Pancreas (tissue), 10 donors: ENCODE measurements around the gene AGTRAP. TPM values are rescaled to one million over a fixed set of nuclear protein-coding genes. Genes with fewer than 3 reads are reported as not detected.

Experiments used
- ATAC-seq, 4 donors: fragments of 200-7000 bp; cut with Tn5 transposase; one replicate each; pipeline versions ENCODE4 v1.8.0 to v1.9.1; 2020; ENCODE audit warnings: mild to moderate bottlenecking in 4 of 4, moderate library complexity in 4 of 4
- DNase-seq, 6 donors: peaks; one replicate each; pipeline ENCODE4 v3.0.0-alpha.2; 2020
- FAIRE-seq: peaks from 2 replicates; lab custom pipeline; 2012; peaks lifted over from hg19 to GRCh38; lab: Jason Lieb, UNC
- H3K27ac ChIP-seq, 4 donors: fragments of 200-600 bp; sonication (generic); 1 replicate in 3 of 4; 2 replicates in 1 of 4; pipeline versions ENCODE4 v1.5.0 to v1.8.0; 2020
- H3K27me3 ChIP-seq, 4 donors: fragments of 200-600 bp; one replicate each; pipeline ENCODE4 v1.8.0; 2021
- H3K36me3 ChIP-seq, 3 donors: fragments of 200-600 bp; sonication (generic) in 1 of 3; one replicate each; pipeline versions ENCODE4 v1.5.0 to v1.8.0; 2020 to 2021
- H3K4me1 ChIP-seq, 3 donors: fragments of 200-600 bp; one replicate each; pipeline ENCODE4 v1.8.0; 2021
- H3K4me3 ChIP-seq, 4 donors: fragments of 200-600 bp; sonication (generic) in 2 of 4; one replicate each; pipeline versions ENCODE4 v1.5.0 to v1.8.0; 2020 to 2021
- H3K9me3 ChIP-seq, 4 donors: fragments of 200-600 bp; one replicate each; pipeline ENCODE4 v1.8.0; 2021
- CTCF ChIP-seq, 4 donors: fragments of 200-600 bp; sonication (generic) in 3 of 4; IDR thresholded peaks; one replicate each; pipeline versions ENCODE4 v1.5.0 to v1.8.0; 2021; ENCODE audit warnings: antibody characterized with exemption in 4 of 4
- WGBS, 2 donors: extraction: QIAGEN DNeasy Blood & Tissue Kit; methylation state at CpG; one replicate each; pipeline ENCODE4 v1.1.7; 2013; 5-methylcytosine and 5-hydroxymethylcytosine counted together
- intact Hi-C, 3 donors: fragments of 100-400 bp; cut with DNase I; formaldehyde crosslinking; loops; one replicate each; pipeline versions ENCODE4 v1.11.1 to v1.14.2; 2022
- polyA plus RNA-seq, 2 donors: library from polyadenylated mRNA; stranded (reverse); fragments of 200-250 nt; gene quantifications; one replicate each; pipeline ENCODE4 v1.2.3, GENCODE V29; 2013
- total RNA-seq, 6 donors: library from RNA; stranded (reverse); fragmentation: NEBNext Ultra II Directional in 4 of 6; extraction: Animal tissue kit (Norgen Biotek cat#: 25700) in 4 of 6; gene quantifications; one replicate each; pipeline versions ENCODE4 v1.2.1 to v1.2.4, GENCODE V29; 2021 to 2023
- donor health status: healthy with polysubstance abuse.
- donor health status: DM: no; HTN: no; CAD: no; lungs with moderate emphysema.
- donor health status: DM: no; HTN: no; CAD: no.
- donor health status: control.
- donor health status: control.
- donor health status: Bipolar disorder and iron deficiency.
- donor health status: DM: yes; HTN: yes; CAD: no.
- donor health status: DM: no; HTN: no; CAD: no.
- donor health status: DM: no; HTN: no; CAD: no.
- donor health status: DM: yes; HTN: yes; CAD: no.

AGTRAP gene
- total and polyA plus RNA-seq, 8 donors = 16.8 to 38.5 (median 24.0) TPM

GRCh38 chr1:11701981-11702803 lies 33.7 kb upstream of the AGTRAP start:
- H3K27ac ChIP-seq = no peak overlapping the region
- 70 to 80% methylated on average over 15 of the region's 15 CpGs for WGBS, 2 donors
- H3K27me3 ChIP-seq = peaks cover 0 to 10% (median 0%) of the 10 kb centered on the region in 4 donors
- TF ChIP-seq CTCF (IDR thresholded peaks at IDR 0.05) = no peak
- no peak overlapping the region for H3K4me3 ChIP-seq
- FAIRE-seq (no peak), ATAC-seq (no peak), DNase-seq (no peak)
- H3K9me3 ChIP-seq = no peaks in the 10 kb centered on the region
- intact Hi-C loops = no loop called here
- no peaks in the 10 kb centered on the region for H3K4me1 ChIP-seq
- no peaks in the 10 kb centered on the region for H3K36me3 ChIP-seq

- intact Hi-C loops = no loop called here
- ATAC-seq = no peak
Observed at GRCh38 chr1:11703357-11704193, 32.4 kb upstream of the AGTRAP start.

GRCh38 chr1:11704194-11704529 lies 31.8 kb upstream of the AGTRAP start:
- ATAC-seq (no peak), DNase-seq (no peak), FAIRE-seq (no peak)
- WGBS, 2 donors = 61 to 70% methylated on average over 11 of the region's 11 CpGs
- Histone ChIP-seq H3K4me1 (no peaks in the 10 kb centered on the region), H3K27me3 (peaks cover 0 to 10% (median 0%) of the 10 kb centered on the region in 4 donors), H3K4me3 (no peak overlapping the region), H3K9me3 (no peaks in the 10 kb centered on the region), H3K27ac (no peak overlapping the region), H3K36me3 (no peaks in the 10 kb centered on the region)
- intact Hi-C loops = no loop called here
- no peak for TF ChIP-seq CTCF (IDR thresholded peaks at IDR 0.05)

More at GRCh38 chr1:11703357-11704193, 32.4 kb upstream of the AGTRAP start:
- FAIRE-seq (no peak), DNase-seq (no peak)
- no peak for TF ChIP-seq CTCF (IDR thresholded peaks at IDR 0.05)
- H3K27me3 ChIP-seq = peaks cover 0 to 10% (median 0%) of the 10 kb centered on the region in 4 donors
- no peak overlapping the region for H3K4me3 ChIP-seq
- H3K4me1 ChIP-seq = no peaks in the 10 kb centered on the region
- no peaks in the 10 kb centered on the region for H3K36me3 ChIP-seq
- no peak overlapping the region for H3K27ac ChIP-seq
- WGBS, 2 donors = 50 to 69% methylated on average over 8 of the region's 8 CpGs
- no peaks in the 10 kb centered on the region for H3K9me3 ChIP-seq

GRCh38 chr1:11704691-11705475 lies 31.1 kb upstream of the AGTRAP start:
- 62 to 72% methylated on average over 22 of the region's 22 CpGs for WGBS, 2 donors
- intact Hi-C loops = no loop called here
- no peaks in the 10 kb centered on the region for H3K36me3 ChIP-seq
- FAIRE-seq (no peak), ATAC-seq (no peak), DNase-seq (no peak)
- peaks cover 0 to 10% (median 0%) of the 10 kb centered on the region in 4 donors for H3K27me3 ChIP-seq
- no peaks in the 10 kb centered on the region for H3K9me3 ChIP-seq
- H3K4me3 ChIP-seq = no peak overlapping the region
- H3K4me1 ChIP-seq = no peaks in the 10 kb centered on the region
- TF ChIP-seq CTCF (IDR thresholded peaks at IDR 0.05) = no peak
- no peak overlapping the region for H3K27ac ChIP-seq
